ENCODE data around the gene SUGCT. TPM values are rescaled to one million over a fixed set of nuclear protein-coding genes. Genes with fewer than 3 reads are reported as not detected.

The SUGCT gene
- total RNA-seq, 1 experiment from 2014 or later: 5.4 TPM

DNA sequence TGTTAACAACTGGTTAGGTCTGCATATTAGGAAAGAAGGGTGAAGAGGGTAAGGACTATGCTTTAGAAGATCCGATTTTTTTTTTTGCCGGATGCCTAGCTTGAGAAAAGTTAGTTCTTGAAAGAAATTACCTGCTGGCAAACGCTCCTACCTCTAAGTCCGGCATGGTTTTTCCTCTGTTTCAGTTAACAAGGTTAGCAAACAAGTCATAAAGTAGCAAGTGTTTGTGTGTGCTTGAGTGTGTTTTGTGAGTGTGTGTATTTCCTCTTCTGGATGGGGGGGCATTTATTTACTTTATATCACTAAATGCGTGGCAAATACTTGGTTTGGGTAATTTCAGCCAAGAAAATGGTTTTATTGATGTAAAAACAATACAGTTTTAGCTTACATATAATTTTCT is 195.6 kb downstream of the SUGCT start:
- Histone ChIP-seq H3K18ac (ENCODE audit: insufficient read length, low read depth, low read length) (no peak overlapping the region), H3K23ac (ENCODE audit: insufficient read length, low read depth, low read length) (no peak overlapping the region), H3K4ac (ENCODE audit: low read depth, low read length) (no peak overlapping the region), H4K5ac (ENCODE audit: insufficient read length, low read depth, low read length) (no peak overlapping the region), H3K27ac (ENCODE audit: insufficient read length, low read depth, low read length) (no peak overlapping the region), H3K56ac (ENCODE audit: insufficient read length, low read depth, low read length) (no peak overlapping the region), H3K27me3 (ENCODE audit: insufficient read depth, low read length) (no peaks in the 10 kb centered on the region), H3K14ac (ENCODE audit: insufficient read depth, low read length) (no peak overlapping the region), H4K20me1 (ENCODE audit: control insufficient read depth, insufficient read depth, insufficient read length) (no peaks in the 10 kb centered on the region), H3T11ph (ENCODE audit: low read length) (no peak overlapping the region), H3K79me1 (ENCODE audit: insufficient read depth, low read depth, low read length, poor library complexity, severe bottlenecking) (no peaks in the 10 kb centered on the region), H3K79me2 (ENCODE audit: insufficient read depth, low read length) (no peaks in the 10 kb centered on the region), H3K9me3 (ENCODE audit: control insufficient read depth, low read depth, low read length) (no peaks in the 10 kb centered on the region), H2AK5ac (ENCODE audit: insufficient read length, low read length) (no peak overlapping the region), H2AFZ (ENCODE audit: low read length) (no peak overlapping the region), H3K9ac (ENCODE audit: extremely low read depth, insufficient read length, low read length) (no peak overlapping the region), H2BK15ac (ENCODE audit: low read depth, low read length) (no peak overlapping the region), H4K8ac (replicated peaks; ENCODE audit: insufficient read length, low read depth, low read length) (no peak overlapping the region), H2BK12ac (ENCODE audit: insufficient read length, low read depth, low read length) (no peak overlapping the region), H3K4me2 (ENCODE audit: insufficient read depth, insufficient read length, low read length) (no peak overlapping the region), H2BK5ac (ENCODE audit: insufficient read length, low read length) (no peak overlapping the region), H3K4me1 (ENCODE audit: insufficient read depth, low read length) (no peaks in the 10 kb centered on the region), H2BK120ac (ENCODE audit: low read depth, low read length, poor library complexity, severe bottlenecking) (no peak overlapping the region), H4K91ac (ENCODE audit: insufficient read length, low read depth, low read length) (no peak overlapping the region), H3K23me2 (ENCODE audit: insufficient read length, low read depth, low read length, poor library complexity, severe bottlenecking) (no peaks in the 10 kb centered on the region), H2BK20ac (ENCODE audit: low read depth, low read length, poor library complexity, severe bottlenecking) (no peak overlapping the region)
- no peaks in the 10 kb centered on the region for H3K4me1 Mint-ChIP-seq
- no peaks in the 10 kb centered on the region for H3K36me3 Mint-ChIP-seq (ENCODE audit: insufficient read depth in 1 of 3, low read depth in 3 of 3)
- H3K27ac Mint-ChIP-seq: no peak overlapping the region
- no CpG with 5 or more reads among the region's 5 CpGs for WGBS (ENCODE audit: extremely low coverage, insufficient read length, low lambda C conversion rate)
- no peaks in the 10 kb centered on the region for H3K27me3 Mint-ChIP-seq (ENCODE audit: low read depth)
- TF ChIP-seq, protein P1, sequence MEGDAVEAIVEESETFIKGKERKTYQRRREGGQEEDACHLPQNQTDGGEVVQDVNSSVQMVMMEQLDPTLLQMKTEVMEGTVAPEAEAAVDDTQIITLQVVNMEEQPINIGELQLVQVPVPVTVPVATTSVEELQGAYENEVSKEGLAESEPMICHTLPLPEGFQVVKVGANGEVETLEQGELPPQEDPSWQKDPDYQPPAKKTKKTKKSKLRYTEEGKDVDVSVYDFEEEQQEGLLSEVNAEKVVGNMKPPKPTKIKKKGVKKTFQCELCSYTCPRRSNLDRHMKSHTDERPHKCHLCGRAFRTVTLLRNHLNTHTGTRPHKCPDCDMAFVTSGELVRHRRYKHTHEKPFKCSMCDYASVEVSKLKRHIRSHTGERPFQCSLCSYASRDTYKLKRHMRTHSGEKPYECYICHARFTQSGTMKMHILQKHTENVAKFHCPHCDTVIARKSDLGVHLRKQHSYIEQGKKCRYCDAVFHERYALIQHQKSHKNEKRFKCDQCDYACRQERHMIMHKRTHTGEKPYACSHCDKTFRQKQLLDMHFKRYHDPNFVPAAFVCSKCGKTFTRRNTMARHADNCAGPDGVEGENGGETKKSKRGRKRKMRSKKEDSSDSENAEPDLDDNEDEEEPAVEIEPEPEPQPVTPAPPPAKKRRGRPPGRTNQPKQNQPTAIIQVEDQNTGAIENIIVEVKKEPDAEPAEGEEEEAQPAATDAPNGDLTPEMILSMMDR (conservative IDR thresholded peaks at IDR 0.05): no peak
- no peaks in the 10 kb centered on the region; a peak in 2 of 5 replicates for H3K9me3 Mint-ChIP-seq
- H3K4me3 Mint-ChIP-seq: no peak overlapping the region
- DNase-seq: no peak
